DOHH2 (cell line): Measurements from ENCODE around the gene PAK5.

Experiments
- H3F3A ChIP-seq: fragments of 200-600 bp; sonication (generic), shearing (Covaris generic); 2 replicates; pipeline ENCODE4 v1.6.0; 2016; ENCODE audit warnings: antibody characterized with exemption, mild to moderate bottlenecking; ENCODE audit not compliant: control insufficient read depth, insufficient read depth
- H3K27ac ChIP-seq: fragments of 200-600 bp; sonication (generic); 2 replicates; pipeline ENCODE4 v1.5.1; 2014; ENCODE audit warnings: low read depth, mild to moderate bottlenecking, low read length, moderate library complexity
- H3K27me3 ChIP-seq: fragments of 200-600 bp; sonication (generic); 2 replicates; pipeline ENCODE4 v1.6.1; 2014; ENCODE audit warnings: mild to moderate bottlenecking, low read length, mixed read lengths; ENCODE audit not compliant: control insufficient read depth
- H3K36me3 ChIP-seq: fragments of 200-600 bp; sonication (generic); 2 replicates; pipeline ENCODE4 v1.6.1; 2014; ENCODE audit warnings: mild to moderate bottlenecking, low read length, moderate library complexity, mixed read lengths; ENCODE audit not compliant: control insufficient read depth
- H3K4me1 ChIP-seq: fragments of 200-600 bp; sonication (generic); 2 replicates; pipeline ENCODE4 v1.6.1; 2014; ENCODE audit warnings: mild to moderate bottlenecking, low read length, mixed read lengths; ENCODE audit not compliant: control insufficient read depth
- H3K4me2 ChIP-seq: fragments of 200-600 bp; sonication (generic); 2 replicates; pipeline ENCODE4 v1.6.0; 2014; ENCODE audit warnings: mild to moderate bottlenecking, low read length, moderate library complexity
- H3K4me3 ChIP-seq: fragments of 200-600 bp; sonication (generic); 2 replicates; pipeline ENCODE4 v1.5.1; 2014; ENCODE audit warnings: mild to moderate bottlenecking, low read length, mixed read lengths
- H3K79me2 ChIP-seq: fragments of 200-600 bp; sonication (generic); 2 replicates; pipeline ENCODE4 v1.6.1; 2014; ENCODE audit warnings: mild to moderate bottlenecking, low read length, mixed read lengths; ENCODE audit not compliant: control insufficient read depth
- H3K9me2 ChIP-seq: fragments of 200-600 bp; sonication (generic); replicated peaks from 2 replicates; pipeline ENCODE4 v1.6.1; 2014; ENCODE audit warnings: mild to moderate bottlenecking, low read length, mixed read lengths; ENCODE audit not compliant: control insufficient read depth
- H3K9me3 ChIP-seq: fragments of 200-600 bp; sonication (generic); 2 replicates; pipeline ENCODE4 v1.6.1; 2014; ENCODE audit warnings: antibody characterized with exemption, low read length, mixed read lengths; ENCODE audit not compliant: control insufficient read depth, insufficient read depth
- H4K20me1 ChIP-seq: fragments of 200-600 bp; sonication (generic); 2 replicates; pipeline ENCODE4 v1.6.0; 2014; ENCODE audit warnings: low read depth, mild to moderate bottlenecking, antibody characterized with exemption, low read length, moderate library complexity; ENCODE audit not compliant: control insufficient read depth, insufficient read depth
- EZH2phosphoT487 ChIP-seq: fragments of 200-600 bp; sonication (generic); IDR thresholded peaks from 2 replicates; pipeline ENCODE4 v1.6.1; 2017; ENCODE audit warnings: borderline replicate concordance, mild to moderate bottlenecking, antibody characterized with exemption, low read length, moderate library complexity, mixed read lengths
- TF ChIP-seq, protein P1 (sequence below): fragments of 200-600 bp; sonication (generic); IDR thresholded peaks from one replicate; pipeline ENCODE4 v1.5.1; 2014; ENCODE audit warnings: antibody characterized with exemption, mild to moderate bottlenecking, low read depth, low read length; ENCODE audit not compliant: poor library complexity, severe bottlenecking

PAK5 gene

GRCh38 chr20:9490631-9491030 lies 348.2 kb downstream of the PAK5 start:
- H3K36me3 ChIP-seq = no peaks in the 10 kb centered on the region
- H3K9me3 ChIP-seq = no peaks in the 10 kb centered on the region; the same call in 1 of the 2 replicates
- H3K27me3 ChIP-seq = no peaks in the 10 kb centered on the region
- no peak overlapping the region for H3K4me2 ChIP-seq
- no peak overlapping the region for H3K27ac ChIP-seq
- H3F3A ChIP-seq = no peaks in the 10 kb centered on the region
- H4K20me1 ChIP-seq = no peaks in the 10 kb centered on the region
- H3K4me1 ChIP-seq = no peaks in the 10 kb centered on the region
- H3K9me2 ChIP-seq = no peaks in the 10 kb centered on the region
- no peaks in the 10 kb centered on the region for H3K79me2 ChIP-seq
- no peak overlapping the region for H3K4me3 ChIP-seq
- TF ChIP-seq EZH2phosphoT487 = no peak
- TF ChIP-seq, protein P1, sequence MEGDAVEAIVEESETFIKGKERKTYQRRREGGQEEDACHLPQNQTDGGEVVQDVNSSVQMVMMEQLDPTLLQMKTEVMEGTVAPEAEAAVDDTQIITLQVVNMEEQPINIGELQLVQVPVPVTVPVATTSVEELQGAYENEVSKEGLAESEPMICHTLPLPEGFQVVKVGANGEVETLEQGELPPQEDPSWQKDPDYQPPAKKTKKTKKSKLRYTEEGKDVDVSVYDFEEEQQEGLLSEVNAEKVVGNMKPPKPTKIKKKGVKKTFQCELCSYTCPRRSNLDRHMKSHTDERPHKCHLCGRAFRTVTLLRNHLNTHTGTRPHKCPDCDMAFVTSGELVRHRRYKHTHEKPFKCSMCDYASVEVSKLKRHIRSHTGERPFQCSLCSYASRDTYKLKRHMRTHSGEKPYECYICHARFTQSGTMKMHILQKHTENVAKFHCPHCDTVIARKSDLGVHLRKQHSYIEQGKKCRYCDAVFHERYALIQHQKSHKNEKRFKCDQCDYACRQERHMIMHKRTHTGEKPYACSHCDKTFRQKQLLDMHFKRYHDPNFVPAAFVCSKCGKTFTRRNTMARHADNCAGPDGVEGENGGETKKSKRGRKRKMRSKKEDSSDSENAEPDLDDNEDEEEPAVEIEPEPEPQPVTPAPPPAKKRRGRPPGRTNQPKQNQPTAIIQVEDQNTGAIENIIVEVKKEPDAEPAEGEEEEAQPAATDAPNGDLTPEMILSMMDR = no peak

GRCh38 chr20:9490161-9490560 lies 348.7 kb downstream of the PAK5 start:
- H3K27ac ChIP-seq = no peak overlapping the region
- H4K20me1 ChIP-seq = no peaks in the 10 kb centered on the region
- no peaks in the 10 kb centered on the region for H3K27me3 ChIP-seq
- H3K4me2 ChIP-seq = no peak overlapping the region
- no peaks in the 10 kb centered on the region for H3K79me2 ChIP-seq
- H3K4me3 ChIP-seq = no peak overlapping the region
- no peaks in the 10 kb centered on the region for H3K36me3 ChIP-seq
- H3K9me3 ChIP-seq = no peaks in the 10 kb centered on the region
- TF ChIP-seq, protein P1 = no peak
- TF ChIP-seq EZH2phosphoT487 = no peak
- no peaks in the 10 kb centered on the region for H3K4me1 ChIP-seq
- no peaks in the 10 kb centered on the region for H3F3A ChIP-seq
- no peaks in the 10 kb centered on the region for H3K9me2 ChIP-seq

DNA sequence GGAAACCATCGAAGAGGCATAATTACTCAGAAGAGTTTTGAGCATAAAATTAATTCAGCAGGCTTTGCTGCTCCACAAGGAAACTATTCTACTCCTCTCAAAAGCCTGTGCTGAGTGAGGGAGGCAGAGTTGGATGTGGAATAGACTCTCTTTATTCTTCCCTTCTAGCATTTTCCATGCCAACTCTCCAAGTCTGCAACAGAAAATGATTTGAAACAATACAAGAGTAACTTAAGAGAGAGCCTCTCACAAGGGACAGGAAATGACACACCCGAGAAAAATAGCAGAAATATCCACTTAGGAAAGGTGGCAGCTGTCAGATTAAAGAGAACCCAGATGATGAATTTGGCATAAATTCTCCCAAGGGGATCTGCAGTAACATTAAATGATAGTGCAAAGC lies 350.8 kb downstream of the PAK5 start:
- no peaks in the 10 kb centered on the region for H3K9me2 ChIP-seq
- no peak overlapping the region for H3K4me3 ChIP-seq
- no peaks in the 10 kb centered on the region for H3K4me1 ChIP-seq
- H3F3A ChIP-seq = no peaks in the 10 kb centered on the region
- H3K4me2 ChIP-seq = no peak overlapping the region
- no peaks in the 10 kb centered on the region for H3K9me3 ChIP-seq
- no peaks in the 10 kb centered on the region for H3K27me3 ChIP-seq
- H3K27ac ChIP-seq = no peak overlapping the region
- no peaks in the 10 kb centered on the region for H4K20me1 ChIP-seq
- no peak for TF ChIP-seq EZH2phosphoT487
- TF ChIP-seq, protein P1 = no peak
- no peaks in the 10 kb centered on the region for H3K36me3 ChIP-seq
- H3K79me2 ChIP-seq = no peaks in the 10 kb centered on the region
